Endothelial cell of umbilical vein (primary cell): ENCODE data around the gene MROH9. TPM values are rescaled to one million over a fixed set of nuclear protein-coding genes. Genes with fewer than 3 reads are reported as not detected.

ENCODE experiments used
- BruUV-seq: library from RNA; stranded (reverse); fragments of 400-500 nt; replicated peaks from 2 replicates; lab custom pipeline; 2021; lab: Mats Ljungman, UMichigan
- CTCF ChIA-PET: fragments of 300-600, 350-600 bp; sonication (Branson Sonifier 250); formaldehyde crosslinking; loops from one replicate; lab custom pipeline; 2021; ENCODE audit warnings: antibody characterized with exemption, inconsistent platforms; lab: Charles Lee
- POLR2A ChIA-PET: fragments of 300-600, 350-600 bp; sonication (Branson Sonifier 250); formaldehyde crosslinking; loops from one replicate; lab custom pipeline; 2021; ENCODE audit warnings: antibody characterized with exemption, inconsistent platforms; lab: Charles Lee
- DNase-seq: peaks from one replicate; pipeline ENCODE4 v3.0.0-alpha.2; 2011; ENCODE audit warnings: low read depth, low spot score
- FAIRE-seq: peaks from 2 replicates; lab custom pipeline; 2011; peaks lifted over from hg19 to GRCh38; lab: Jason Lieb, UNC
- H2AFZ ChIP-seq: 2 replicates; pipeline ENCODE4 v1.6.0; 2012; ENCODE audit warnings: low read depth, low read length, control low read depth, inconsistent platforms
- H3K27ac ChIP-seq: 2 replicates; pipeline ENCODE4 v1.5.1; 2011; ENCODE audit warnings: low read depth, mild to moderate bottlenecking, control low read depth, low read length, moderate library complexity; ENCODE audit not compliant: insufficient read depth
- H3K27me3 ChIP-seq, 2 experiments: 2 replicates each; pipeline versions ENCODE4 v1.6.0 to v1.6.1; 2011; ENCODE audit warnings: low read length in 2 of 2, mixed read lengths in 1 of 2; ENCODE audit not compliant: control insufficient read depth in 2 of 2, insufficient read depth in 2 of 2
- H3K36me3 ChIP-seq, 2 experiments: 2 replicates in 1 of 2; 3 replicates in 1 of 2; pipeline ENCODE4 v1.5.1; 2011; ENCODE audit warnings: low read length in 2 of 2, mild to moderate bottlenecking in 1 of 2, moderate library complexity in 1 of 2; ENCODE audit not compliant: control insufficient read depth in 2 of 2, insufficient read depth in 2 of 2; ENCODE audit errors: extremely low read depth in 1 of 2
- H3K4me1 ChIP-seq: 3 replicates; pipeline ENCODE4 v1.5.1; 2011; ENCODE audit warnings: mild to moderate bottlenecking, low read length; ENCODE audit not compliant: control insufficient read depth, insufficient read depth; ENCODE audit errors: extremely low read depth
- H3K4me2 ChIP-seq: 2 replicates; pipeline ENCODE4 v1.6.1; 2011; ENCODE audit warnings: low read length, control low read depth, mixed read lengths; ENCODE audit not compliant: insufficient read depth
- H3K4me3 ChIP-seq, 3 experiments: fragments of 200-600 bp in 1 of 3; sonication (generic), shearing (Covaris generic) in 1 of 3; replicated peaks in 1 of 3; 2 replicates each; pipeline ENCODE4 v1.5.1; 2011 to 2016; ENCODE audit warnings: control low read depth in 3 of 3, low read length in 3 of 3, mild to moderate bottlenecking in 2 of 3, inconsistent platforms in 1 of 3, low read depth in 1 of 3, moderate library complexity in 1 of 3; ENCODE audit not compliant: insufficient read depth in 1 of 3
- H3K79me2 ChIP-seq: 2 replicates; pipeline ENCODE4 v1.6.0; 2012; ENCODE audit warnings: low read length, inconsistent platforms; ENCODE audit not compliant: control insufficient read depth, insufficient read depth
- H3K9ac ChIP-seq: replicated peaks from 2 replicates; pipeline ENCODE3; 2011; ENCODE audit warnings: low read length, control low read depth; ENCODE audit not compliant: insufficient read depth; ENCODE audit errors: extremely low read depth
- H3K9me1 ChIP-seq: replicated peaks from 3 replicates; pipeline ENCODE4 v1.6.0; 2011; ENCODE audit warnings: mild to moderate bottlenecking, low read length; ENCODE audit not compliant: control insufficient read depth, insufficient read depth; ENCODE audit errors: extremely low read depth
- H3K9me3 ChIP-seq: replicated peaks from 2 replicates; pipeline ENCODE4 v1.5.1; 2012; ENCODE audit warnings: low read length, inconsistent platforms; ENCODE audit not compliant: control insufficient read depth, insufficient read depth
- H4K20me1 ChIP-seq: replicated peaks from 2 replicates; pipeline ENCODE3; 2011; ENCODE audit warnings: mild to moderate bottlenecking, low read length; ENCODE audit not compliant: control insufficient read depth, insufficient read depth; ENCODE audit errors: extremely low read depth
- CTCF ChIP-seq, 2 donors: IDR thresholded peaks; 1 replicate in 1 of 2; 2 replicates in 1 of 2; pipeline ENCODE4 v1.5.1; 2011; ENCODE audit warnings: low read length in 2 of 2, mild to moderate bottlenecking in 2 of 2, moderate library complexity in 2 of 2, control low read depth in 1 of 2, inconsistent platforms in 1 of 2, low read depth in 1 of 2; ENCODE audit not compliant: insufficient read depth in 1 of 2; ENCODE audit errors: extremely low read depth in 1 of 2
- EZH2 ChIP-seq: IDR thresholded peaks from 2 replicates; pipeline ENCODE4 v1.6.1; 2012; ENCODE audit warnings: borderline replicate concordance, low read depth, mild to moderate bottlenecking, moderate library complexity, low read length, inconsistent platforms; ENCODE audit not compliant: severe bottlenecking
- FOS ChIP-seq: IDR thresholded peaks from 2 replicates; pipeline ENCODE4 v1.6.1; 2011; ENCODE audit warnings: mild to moderate bottlenecking, low read length, moderate library complexity, borderline replicate concordance; ENCODE audit not compliant: insufficient read depth
- GATA2 ChIP-seq: IDR thresholded peaks from 2 replicates; pipeline ENCODE4 v1.7.0; 2011; ENCODE audit warnings: low read depth, mild to moderate bottlenecking, moderate library complexity, mixed read lengths, low read length; ENCODE audit not compliant: insufficient read length, insufficient read depth
- JUN ChIP-seq: IDR thresholded peaks from 2 replicates; pipeline ENCODE4 v1.6.1; 2011; ENCODE audit warnings: borderline replicate concordance, low read depth; ENCODE audit not compliant: insufficient read length, insufficient read depth
- MYC ChIP-seq: IDR thresholded peaks from one replicate; pipeline ENCODE4 v1.6.1; 2011; ENCODE audit warnings: mild to moderate bottlenecking, low read depth, low read length
- POLR2A ChIP-seq: IDR thresholded peaks from 2 replicates; pipeline ENCODE4 v1.6.1; 2012; ENCODE audit warnings: low read depth, mild to moderate bottlenecking, control low read depth, low read length
- POLR2AphosphoS5 ChIP-seq: IDR thresholded peaks from 2 replicates; pipeline ENCODE4 v1.6.1; 2012; ENCODE audit warnings: low read depth, mild to moderate bottlenecking, control low read depth, low read length, moderate library complexity; ENCODE audit not compliant: insufficient read depth
- dilution Hi-C: fragments of 300-500 bp; cut with MboI; formaldehyde crosslinking; loops from one replicate; pipeline ENCODE4 v1.15.0; 2019; ENCODE audit warnings: low sequenced_read_pairs; ENCODE audit not compliant: extremely low pct_ligation_motif_present
- intact Hi-C: fragments of 100-400 bp; cut with micrococcal nuclease; formaldehyde crosslinking; loops from one replicate; pipeline ENCODE4 v1.10.0; 2022
- polyA plus RNA-seq, 4 experiments: library from polyadenylated mRNA; depleted of rRNA in 3 of 4; stranded (reverse) in 3 of 4; unstranded in 1 of 4; fragments of >200 nt; gene quantifications; 2 replicates each; pipeline versions ENCODE4 v1.2.1 to v1.2.3, GENCODE V29; 2011 to 2012; ENCODE audit warnings: missing spikeins in 1 of 4
- total RNA-seq: library from RNA; stranded (reverse); gene quantifications from 2 replicates; pipeline ENCODE4 v1.2.3, GENCODE V29; 2021
- TF ChIP-seq, protein P1 (sequence below): IDR thresholded peaks from 2 replicates; pipeline ENCODE4 v1.6.1; 2011; ENCODE audit not compliant: insufficient read depth, insufficient read length

The MROH9 gene
- total and polyA plus RNA-seq, 2 donors (not counting 3 experiments of a cell fraction or from before 2014, with no cell fraction given), result not detected

- DNase-seq (no peak), FAIRE-seq (no peak)
- Histone ChIP-seq H3K9me3 (no peaks in the 10 kb centered on the region), H3K27me3 (no peaks in the 10 kb centered on the region), H3K4me2 (no peak overlapping the region), H3K9ac (no peak overlapping the region), H4K20me1 (no peaks in the 10 kb centered on the region), H3K4me3 (no peak overlapping the region), H3K27ac (no peak overlapping the region), H3K9me1 (no peaks in the 10 kb centered on the region), H3K79me2 (no peaks in the 10 kb centered on the region), H3K4me1 (no peaks in the 10 kb centered on the region), H2AFZ (no peak overlapping the region), H3K36me3 (no peaks in the 10 kb centered on the region)
- no TSS peak for BruUV-seq
- ChIA-PET POLR2A (no interaction called here), CTCF (interaction anchor here (1.7 kb wide), 1 partner anchor 8 kb away, joined by 7 read pairs; no protein-coding TSS in a partner anchor)
- TF ChIP-seq POLR2AphosphoS5 (no peak), JUN (no peak), GATA2 (no peak), FOS (no peak), MYC (no peak), EZH2 (no peak), POLR2A (no peak)
- dilution Hi-C loops (no loop called here), intact Hi-C loops (no loop called here)
Observed at GRCh38 chr1:170938281-170938680, 2.9 kb downstream of the MROH9 start.

- no peaks in the 10 kb centered on the region for H3K9me1 ChIP-seq
- H3K4me3 ChIP-seq, result no peak overlapping the region
- TF ChIP-seq, protein P1, sequence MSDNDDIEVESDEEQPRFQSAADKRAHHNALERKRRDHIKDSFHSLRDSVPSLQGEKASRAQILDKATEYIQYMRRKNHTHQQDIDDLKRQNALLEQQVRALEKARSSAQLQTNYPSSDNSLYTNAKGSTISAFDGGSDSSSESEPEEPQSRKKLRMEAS, result no peak
- TF ChIP-seq CTCF (IDR thresholded peaks at IDR 0.05; ENCODE audit: extremely low read depth in 1 of 2, insufficient read depth in 1 of 2, low read depth in 1 of 2, low read length in 2 of 2) (no peak), GATA2 (no peak), POLR2A (no peak), MYC (no peak), FOS (no peak), POLR2AphosphoS5 (no peak), EZH2 (no peak), JUN (no peak)
- H3K4me2 ChIP-seq, result no peak overlapping the region
- H3K27ac ChIP-seq, result no peak overlapping the region
- no peak overlapping the region for H3K9ac ChIP-seq
- intact Hi-C loops, result no loop called here
- no peaks in the 10 kb centered on the region for H3K9me3 ChIP-seq
- FAIRE-seq, result no peak
- H3K27me3 ChIP-seq, result no peaks in the 10 kb centered on the region
- BruUV-seq, result no TSS peak
- no peaks in the 10 kb centered on the region for H3K36me3 ChIP-seq
- no peaks in the 10 kb centered on the region for H3K4me1 ChIP-seq
- CTCF ChIA-PET, result interaction anchor here (1.5 to 1.7 kb wide), 2 partner anchors 10 to 11 kb away, joined by 5 to 7 read pairs; no protein-coding TSS in a partner anchor
- DNase-seq, result no peak
- no peaks in the 10 kb centered on the region for H3K79me2 ChIP-seq
- dilution Hi-C loops, result no loop called here
- POLR2A ChIA-PET, result no interaction called here
- no peaks in the 10 kb centered on the region for H4K20me1 ChIP-seq
- no peak overlapping the region for H2AFZ ChIP-seq
Observed at GRCh38 chr1:170939476-170939875, 4.1 kb downstream of the MROH9 start.
